OCI-LY7 (cell line): ENCODE results near the gene GPHN. TPM values are rescaled to one million over a fixed set of nuclear protein-coding genes. Genes with fewer than 3 reads are reported as not detected.

Source experiments
- BruUV-seq: library from RNA; stranded (reverse); fragments of 400-500 nt; replicated peaks from 2 replicates; lab custom pipeline; 2021; lab: Mats Ljungman, UMichigan
- CTCF ChIA-PET: fragments of 300-600 bp; sonication (Branson Sonifier 250); formaldehyde crosslinking; loops from one replicate; lab custom pipeline; 2022; ENCODE audit warnings: antibody characterized with exemption; ENCODE audit not compliant: unreplicated experiment; lab: Charles Lee
- POLR2A ChIA-PET: fragments of 300-600 bp; sonication (Branson Sonifier 250); formaldehyde crosslinking; loops from one replicate; lab custom pipeline; 2022; ENCODE audit warnings: antibody characterized with exemption; lab: Charles Lee
- DNase-seq: peaks from one replicate; pipeline ENCODE4 v3.0.0-alpha.2; 2015; ENCODE audit warnings: low spot score
- H2AFZ ChIP-seq: fragments of 200-600 bp; sonication (generic), shearing (Covaris generic); 2 replicates; pipeline ENCODE4 v1.6.1; 2014; ENCODE audit warnings: mild to moderate bottlenecking, antibody characterized with exemption, low read length, moderate library complexity
- H3K27ac ChIP-seq: fragments of 200-600 bp; sonication (generic); 2 replicates; pipeline ENCODE4 v1.5.1; 2014; ENCODE audit warnings: mixed run types, low read depth, mild to moderate bottlenecking, moderate library complexity, low read length, inconsistent platforms; ENCODE audit not compliant: poor library complexity, severe bottlenecking
- H3K36me3 ChIP-seq: fragments of 200-600 bp; sonication (generic); 2 replicates; pipeline ENCODE4 v1.6.1; 2014; ENCODE audit warnings: mild to moderate bottlenecking, antibody characterized with exemption, low read length, moderate library complexity, mixed read lengths; ENCODE audit not compliant: insufficient read depth
- H3K4me1 ChIP-seq: fragments of 200-600 bp; sonication (generic); 2 replicates; pipeline ENCODE4 v1.5.1; 2014; ENCODE audit warnings: mild to moderate bottlenecking, low read length; ENCODE audit not compliant: insufficient read depth, poor library complexity, severe bottlenecking
- H3K4me2 ChIP-seq: fragments of 200-600 bp; sonication (generic); 2 replicates; pipeline ENCODE4 v1.6.1; 2014; ENCODE audit warnings: mild to moderate bottlenecking, low read length
- H3K4me3 ChIP-seq: fragments of 200-600 bp; sonication (generic); 2 replicates; pipeline ENCODE4 v1.5.1; 2014; ENCODE audit warnings: mild to moderate bottlenecking, low read depth, low read length; ENCODE audit not compliant: poor library complexity, severe bottlenecking
- H3K79me2 ChIP-seq: fragments of 200-600 bp; sonication (generic); 2 replicates; pipeline ENCODE4 v1.6.1; 2016; ENCODE audit warnings: low read depth, mild to moderate bottlenecking, low read length, moderate library complexity, mixed read lengths; ENCODE audit not compliant: insufficient read depth
- H3K9me2 ChIP-seq: fragments of 200-600 bp; sonication (generic); 2 replicates; pipeline ENCODE4 v1.6.1; 2016; ENCODE audit warnings: mild to moderate bottlenecking, low read length, mixed read lengths; ENCODE audit not compliant: insufficient read depth
- H3K9me3 ChIP-seq: fragments of 200-600 bp; sonication (generic); 2 replicates; pipeline ENCODE4 v1.6.1; 2014; ENCODE audit warnings: mild to moderate bottlenecking, mixed run types, low read length, mixed read lengths
- H4K20me1 ChIP-seq: fragments of 200-600 bp; sonication (generic); 2 replicates; pipeline ENCODE4 v1.6.1; 2014; ENCODE audit warnings: mild to moderate bottlenecking, antibody characterized with exemption, low read length, moderate library complexity, mixed read lengths; ENCODE audit not compliant: insufficient read depth
- EZH2phosphoT487 ChIP-seq: fragments of 200-600 bp; sonication (generic); IDR thresholded peaks from 2 replicates; pipeline ENCODE4 v1.6.1; 2018; ENCODE audit warnings: low read depth, borderline replicate concordance, mild to moderate bottlenecking, mixed run types, antibody characterized with exemption, low read length, moderate library complexity, mixed read lengths
- intact Hi-C: fragments of 100-400 bp; cut with micrococcal nuclease; formaldehyde crosslinking; loops from one replicate; pipeline ENCODE4 v1.10.0; 2022; ENCODE audit not compliant: unreplicated experiment
- total RNA-seq, 2 experiments: library from RNA; depleted of rRNA in 1 of 2; stranded (reverse); fragments of >200 nt in 1 of 2; shearing (Covaris generic) in 1 of 2; gene quantifications; 2 replicates each; pipeline ENCODE4 v1.2.3, GENCODE V29; 2014 to 2022
- TF ChIP-seq, protein P1 (sequence below): fragments of 200-600 bp; sonication (generic); conservative IDR thresholded peaks from 2 replicates; pipeline ENCODE4 v1.5.1; 2014; ENCODE audit warnings: mild to moderate bottlenecking, antibody characterized with exemption, low read length, moderate library complexity, mixed read lengths

Gene GPHN
- total RNA-seq, 2 experiments from 2014 or later: not detected

DNA sequence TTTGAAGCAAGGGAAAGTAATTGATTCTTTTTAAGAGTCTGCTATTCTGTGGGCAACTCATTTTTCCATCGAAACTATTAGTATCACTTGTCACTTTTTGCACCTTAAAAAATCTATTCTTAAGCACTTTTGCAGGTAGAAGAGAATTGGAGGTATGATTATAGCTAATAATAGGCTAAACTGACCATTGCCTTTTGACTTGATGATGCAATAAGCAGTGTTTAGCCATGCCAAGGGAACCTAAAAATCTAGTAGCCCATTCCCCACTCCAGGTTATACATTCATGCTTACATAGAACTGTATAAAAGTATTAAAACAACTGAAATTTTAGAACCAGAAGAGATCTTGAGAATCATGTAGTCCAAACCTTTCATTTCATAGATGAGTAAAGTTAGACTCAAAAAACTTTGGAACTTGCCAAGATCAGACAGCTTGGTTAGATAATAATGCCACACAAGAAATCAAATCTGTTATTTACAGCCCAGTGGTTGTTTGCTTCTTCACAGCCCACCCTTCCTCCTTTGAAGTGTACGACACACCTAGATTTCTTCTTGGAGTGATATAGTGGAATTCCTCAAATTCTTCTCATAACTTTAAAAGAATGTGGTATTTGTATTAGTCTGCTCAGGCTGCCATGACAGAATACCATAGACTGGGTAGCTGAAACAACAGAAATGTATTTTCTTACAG, 659.6 kb downstream of the GPHN start:
- Histone ChIP-seq H2AFZ (no peak overlapping the region), H3K27ac (no peak overlapping the region), H3K4me2 (no peak overlapping the region), H3K9me2 (no peaks in the 10 kb centered on the region), H3K36me3 (no peaks in the 10 kb centered on the region), H3K79me2 (no peaks in the 10 kb centered on the region), H3K4me1 (no peaks in the 10 kb centered on the region), H3K9me3 (no peaks in the 10 kb centered on the region), H4K20me1 (no peaks in the 10 kb centered on the region), H3K4me3 (no peak overlapping the region)
- no TSS peak for BruUV-seq
- ChIA-PET CTCF (no interaction called here), POLR2A (interaction anchor here (0.9 kb wide), 1 partner anchor 109 kb away, joined by 3 read pairs; no protein-coding TSS in a partner anchor)
- TF ChIP-seq, protein P1, sequence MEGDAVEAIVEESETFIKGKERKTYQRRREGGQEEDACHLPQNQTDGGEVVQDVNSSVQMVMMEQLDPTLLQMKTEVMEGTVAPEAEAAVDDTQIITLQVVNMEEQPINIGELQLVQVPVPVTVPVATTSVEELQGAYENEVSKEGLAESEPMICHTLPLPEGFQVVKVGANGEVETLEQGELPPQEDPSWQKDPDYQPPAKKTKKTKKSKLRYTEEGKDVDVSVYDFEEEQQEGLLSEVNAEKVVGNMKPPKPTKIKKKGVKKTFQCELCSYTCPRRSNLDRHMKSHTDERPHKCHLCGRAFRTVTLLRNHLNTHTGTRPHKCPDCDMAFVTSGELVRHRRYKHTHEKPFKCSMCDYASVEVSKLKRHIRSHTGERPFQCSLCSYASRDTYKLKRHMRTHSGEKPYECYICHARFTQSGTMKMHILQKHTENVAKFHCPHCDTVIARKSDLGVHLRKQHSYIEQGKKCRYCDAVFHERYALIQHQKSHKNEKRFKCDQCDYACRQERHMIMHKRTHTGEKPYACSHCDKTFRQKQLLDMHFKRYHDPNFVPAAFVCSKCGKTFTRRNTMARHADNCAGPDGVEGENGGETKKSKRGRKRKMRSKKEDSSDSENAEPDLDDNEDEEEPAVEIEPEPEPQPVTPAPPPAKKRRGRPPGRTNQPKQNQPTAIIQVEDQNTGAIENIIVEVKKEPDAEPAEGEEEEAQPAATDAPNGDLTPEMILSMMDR: no peak
- TF ChIP-seq EZH2phosphoT487: no peak
- DNase-seq: no peak
- intact Hi-C loops: loop anchor here (5.0 to 10.0 kb wide), 3 partner anchors 170 to 537 kb away; partner anchors contain the start of gene RDH12

DNA sequence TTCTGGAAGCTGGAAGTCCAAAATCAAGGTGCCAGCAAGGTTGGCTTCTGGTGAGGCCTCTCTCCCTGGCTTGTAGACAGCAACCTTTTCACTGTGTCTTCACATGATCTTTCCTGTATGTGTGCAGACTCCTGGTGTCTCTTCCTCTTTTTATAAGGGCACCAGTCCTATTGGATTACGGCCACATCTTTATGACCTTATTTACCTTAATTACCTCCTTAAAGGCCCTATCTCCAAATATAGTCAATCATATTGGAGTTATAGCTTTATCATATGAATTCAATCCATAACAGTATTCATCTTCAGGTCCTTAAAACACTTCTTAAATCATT, 660.1 kb downstream of the GPHN start:
- no peaks in the 10 kb centered on the region for H3K79me2 ChIP-seq

More for the DNA sequence above, 660.1 kb downstream of the GPHN start:
- Histone ChIP-seq H3K36me3 (no peaks in the 10 kb centered on the region), H3K9me3 (no peaks in the 10 kb centered on the region), H3K27ac (no peak overlapping the region), H3K9me2 (no peaks in the 10 kb centered on the region), H2AFZ (no peak overlapping the region), H3K4me3 (no peak overlapping the region), H4K20me1 (no peaks in the 10 kb centered on the region), H3K4me1 (no peaks in the 10 kb centered on the region), H3K4me2 (no peak overlapping the region)
- ChIA-PET POLR2A (no interaction called here), CTCF (no interaction called here)
- no TSS peak for BruUV-seq
- no peak for DNase-seq
- intact Hi-C loops: loop anchor here (5.0 to 10.0 kb wide), 3 partner anchors 169 to 537 kb away; partner anchors contain the start of gene RDH12
- no peak for TF ChIP-seq EZH2phosphoT487
- TF ChIP-seq, protein P1: no peak
